Measurements from ENCODE around the gene FBXL13. TPM values are rescaled to one million over a fixed set of nuclear protein-coding genes. Genes with fewer than 3 reads are reported as not detected.

Gene FBXL13
- total RNA-seq, 1 donor from 2014 or later: 4.7 TPM

DNA sequence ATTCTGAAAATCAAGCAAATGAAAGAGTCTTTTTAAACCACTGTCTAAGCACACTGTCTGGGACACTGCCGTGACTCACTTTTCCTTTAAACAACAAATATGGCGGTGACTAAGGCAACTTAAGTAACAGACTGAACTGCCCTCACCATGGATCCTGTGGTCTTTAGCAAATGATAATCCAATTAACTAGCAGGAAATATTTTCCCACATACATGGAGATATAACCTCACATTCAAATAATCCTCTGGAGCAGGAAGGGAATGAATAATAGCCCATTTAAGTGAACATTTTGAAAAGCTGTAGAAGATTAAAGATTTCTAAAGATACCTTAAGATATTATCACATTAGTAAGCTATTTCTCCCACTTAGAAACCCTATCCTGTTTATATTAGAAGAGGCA lies 202.1 kb downstream of the FBXL13 start:
- H3K9me3 Mint-ChIP-seq: peaks cover 14% of the 10 kb centered on the region
- H3K27ac Mint-ChIP-seq: peak overlapping the region; percentile 40
- no peak for DNase-seq (ENCODE audit: low spot score in 2 of 2, unreplicated experiment in 2 of 2)
- peaks cover 14% of the 10 kb centered on the region for H3K36me3 Mint-ChIP-seq
- no peak overlapping the region for H3K4me3 Mint-ChIP-seq
- no peaks in the 10 kb centered on the region for H3K27me3 Mint-ChIP-seq (ENCODE audit: low read depth)
- TF ChIP-seq, protein P1, sequence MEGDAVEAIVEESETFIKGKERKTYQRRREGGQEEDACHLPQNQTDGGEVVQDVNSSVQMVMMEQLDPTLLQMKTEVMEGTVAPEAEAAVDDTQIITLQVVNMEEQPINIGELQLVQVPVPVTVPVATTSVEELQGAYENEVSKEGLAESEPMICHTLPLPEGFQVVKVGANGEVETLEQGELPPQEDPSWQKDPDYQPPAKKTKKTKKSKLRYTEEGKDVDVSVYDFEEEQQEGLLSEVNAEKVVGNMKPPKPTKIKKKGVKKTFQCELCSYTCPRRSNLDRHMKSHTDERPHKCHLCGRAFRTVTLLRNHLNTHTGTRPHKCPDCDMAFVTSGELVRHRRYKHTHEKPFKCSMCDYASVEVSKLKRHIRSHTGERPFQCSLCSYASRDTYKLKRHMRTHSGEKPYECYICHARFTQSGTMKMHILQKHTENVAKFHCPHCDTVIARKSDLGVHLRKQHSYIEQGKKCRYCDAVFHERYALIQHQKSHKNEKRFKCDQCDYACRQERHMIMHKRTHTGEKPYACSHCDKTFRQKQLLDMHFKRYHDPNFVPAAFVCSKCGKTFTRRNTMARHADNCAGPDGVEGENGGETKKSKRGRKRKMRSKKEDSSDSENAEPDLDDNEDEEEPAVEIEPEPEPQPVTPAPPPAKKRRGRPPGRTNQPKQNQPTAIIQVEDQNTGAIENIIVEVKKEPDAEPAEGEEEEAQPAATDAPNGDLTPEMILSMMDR (IDR thresholded peaks at IDR 0.05; ENCODE audit: unreplicated experiment): no peak
- H3K4me1 Mint-ChIP-seq: peaks cover 26% of the 10 kb centered on the region

- Mint-ChIP-seq H3K27ac (no peak overlapping the region), H3K4me3 (no peak overlapping the region)
Observed at GRCh38 chr7:102869195-102869594, 205.4 kb downstream of the FBXL13 start.

DNA sequence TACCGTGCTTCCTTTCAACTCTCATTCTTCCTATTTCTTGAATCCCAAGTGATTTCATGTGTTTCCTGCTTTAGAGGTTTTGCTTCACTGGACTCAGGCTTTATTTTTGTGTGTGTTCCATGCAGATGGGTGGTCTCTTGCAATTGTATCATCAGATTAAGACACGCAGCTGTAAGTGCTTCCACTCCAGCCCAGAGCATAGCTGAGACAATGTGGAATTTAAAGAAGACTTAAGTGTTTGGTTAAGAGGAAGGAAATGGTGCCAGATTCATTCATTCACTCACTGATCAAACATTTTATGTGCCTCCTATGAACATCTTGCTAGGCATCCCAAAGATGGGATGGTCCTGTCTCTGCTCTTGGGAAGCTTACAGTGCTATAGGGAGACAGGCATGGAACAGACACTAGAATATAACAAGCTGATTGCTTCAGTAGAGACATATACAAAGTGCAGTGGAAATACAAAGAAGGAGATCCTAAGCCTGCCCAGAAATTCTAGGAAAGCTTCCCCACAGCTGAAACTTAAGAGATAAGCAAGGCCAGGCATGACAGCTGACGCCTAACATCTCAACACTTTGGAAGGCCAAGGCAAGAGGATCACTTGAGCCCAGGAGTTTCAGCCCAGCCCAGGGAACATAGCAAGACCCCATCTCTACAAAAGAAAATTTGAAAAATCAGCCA lies 207.9 kb downstream of the FBXL13 start:
- Mint-ChIP-seq H3K9me3 (peaks cover 2% of the 10 kb centered on the region), H3K27ac (peak overlapping the region; percentile 22), H3K4me3 (no peak overlapping the region), H3K27me3 (ENCODE audit: low read depth) (no peaks in the 10 kb centered on the region), H3K4me1 (peaks cover 2% of the 10 kb centered on the region), H3K36me3 (peaks cover 3% of the 10 kb centered on the region)
- no peak for DNase-seq (ENCODE audit: low spot score in 2 of 2, unreplicated experiment in 2 of 2)
- TF ChIP-seq, protein P1 (IDR thresholded peaks at IDR 0.05; ENCODE audit: unreplicated experiment): no peak

More at GRCh38 chr7:102869195-102869594, 205.4 kb downstream of the FBXL13 start:
- H3K4me1 Mint-ChIP-seq: peaks cover 19% of the 10 kb centered on the region
- H3K36me3 Mint-ChIP-seq: peaks cover 7% of the 10 kb centered on the region
- TF ChIP-seq, protein P1 (IDR thresholded peaks at IDR 0.05; ENCODE audit: unreplicated experiment): no peak
- peaks cover 8% of the 10 kb centered on the region for H3K9me3 Mint-ChIP-seq
- H3K27me3 Mint-ChIP-seq (ENCODE audit: low read depth): no peaks in the 10 kb centered on the region
- DNase-seq (ENCODE audit: low spot score in 2 of 2, unreplicated experiment in 2 of 2): no peak

DNA sequence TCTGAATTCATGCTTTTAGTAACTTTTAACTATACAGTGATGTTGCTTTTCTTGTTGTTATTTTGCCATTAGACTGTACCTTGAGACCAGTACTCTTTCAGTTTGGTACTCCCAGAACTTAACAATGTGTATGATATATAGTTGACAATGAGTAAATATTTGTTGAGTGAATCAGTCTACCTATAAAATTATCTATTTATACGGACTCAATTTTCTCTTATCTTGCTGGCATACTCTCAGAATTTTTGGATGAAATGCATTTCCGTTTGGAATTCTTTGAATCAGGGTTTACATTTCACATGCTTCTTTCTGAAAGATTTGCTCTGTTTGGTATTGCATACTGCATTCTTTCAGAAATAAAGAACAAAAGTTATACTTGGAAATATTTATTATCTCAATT lies 209.6 kb downstream of the FBXL13 start:
- TF ChIP-seq, protein P1 (IDR thresholded peaks at IDR 0.05; ENCODE audit: unreplicated experiment): no peak
- Mint-ChIP-seq H3K27ac (no peak overlapping the region), H3K4me3 (no peak overlapping the region), H3K9me3 (no peaks in the 10 kb centered on the region), H3K27me3 (ENCODE audit: low read depth) (no peaks in the 10 kb centered on the region), H3K4me1 (peaks cover 9% of the 10 kb centered on the region), H3K36me3 (no peaks in the 10 kb centered on the region)
- no peak for DNase-seq (ENCODE audit: low spot score in 2 of 2, unreplicated experiment in 2 of 2)

GRCh38 chr7:102860351-102860811 lies 214.2 kb downstream of the FBXL13 start:
- H3K4me3 Mint-ChIP-seq: no peak overlapping the region
- peaks cover 7% of the 10 kb centered on the region for H3K9me3 Mint-ChIP-seq
- peak overlapping the region; percentile 82 for H3K27ac Mint-ChIP-seq
- TF ChIP-seq, protein P1 (IDR thresholded peaks at IDR 0.05; ENCODE audit: unreplicated experiment): no peak
- H3K27me3 Mint-ChIP-seq (ENCODE audit: low read depth): no peaks in the 10 kb centered on the region
- peaks cover 26% of the 10 kb centered on the region for H3K4me1 Mint-ChIP-seq
- H3K36me3 Mint-ChIP-seq: no peaks in the 10 kb centered on the region
- peak in 1 of 2 experiments; percentile 42 for DNase-seq (ENCODE audit: low spot score in 2 of 2, unreplicated experiment in 2 of 2)
